HG02610 (cell line): ENCODE results near the gene MICALL2.

ENCODE experiments used
- ATAC-seq: cut with Tn5 transposase; IDR thresholded peaks from one replicate; pipeline ENCODE4 v1.9.1; 2021; ENCODE audit warnings: mild to moderate bottlenecking, moderate library complexity; ENCODE audit not compliant: unreplicated experiment

The MICALL2 gene

GRCh38 chr7:1458683-1459511 lies at the start of gene MICALL2:
MICALL2 (minus strand) TSS chr7:1459470; CDS start chr7:1459326, 144 bp downstream.
- ATAC-seq: peak; percentile 20

GRCh38 chr7:1508277-1508758 lies 49.0 kb upstream of the MICALL2 start:
- ATAC-seq: no peak

- ATAC-seq: no peak
Measured at GRCh38 chr7:1505731-1506550, 46.7 kb upstream of the MICALL2 start.

DNA sequence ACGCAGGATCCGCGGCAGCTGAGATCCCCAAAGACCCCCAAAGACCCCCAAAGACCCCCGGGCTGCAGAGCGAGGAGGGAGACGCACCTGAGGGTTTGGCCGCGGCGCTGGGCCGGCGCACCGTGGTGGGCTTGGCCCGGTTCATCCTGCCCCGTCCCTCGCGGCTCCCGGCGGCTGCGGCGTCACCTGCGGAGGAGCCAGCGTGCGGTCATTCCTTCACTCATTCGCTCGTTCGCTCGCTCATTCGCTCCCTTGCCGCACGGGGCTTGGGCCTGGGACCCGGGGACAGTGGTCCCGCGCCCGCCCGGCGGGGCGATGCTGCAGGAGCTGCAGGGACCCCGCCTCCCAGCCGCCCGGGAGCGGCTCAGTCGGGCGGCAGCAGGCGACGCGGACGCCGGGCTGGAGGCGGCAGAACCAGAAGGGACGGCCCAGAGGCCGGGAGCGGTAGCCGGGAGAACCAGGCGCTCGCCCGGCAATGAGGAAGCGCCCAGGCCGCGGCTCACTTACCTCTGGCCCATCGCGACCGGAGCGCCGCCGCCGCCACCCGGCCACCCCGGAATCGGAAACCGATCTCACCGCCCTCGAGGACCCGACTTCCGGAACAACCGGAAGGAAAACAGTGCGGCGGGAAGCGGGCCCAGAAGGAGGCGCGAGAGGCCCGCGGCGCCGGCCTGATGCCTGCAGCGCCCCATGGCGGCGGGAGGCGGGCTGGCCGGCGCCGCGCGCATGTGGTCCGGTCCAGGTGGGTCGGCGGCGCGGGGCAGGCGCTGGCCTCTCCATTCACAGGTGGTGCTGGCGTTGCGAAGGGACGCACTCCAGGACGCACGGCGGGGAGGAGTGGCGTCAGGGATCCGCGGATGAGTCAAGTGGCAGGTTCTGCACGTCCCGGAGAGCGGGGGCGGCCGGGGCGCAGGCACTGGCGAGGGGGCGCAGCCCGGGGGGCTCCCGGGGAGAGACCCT lies 44.8 kb upstream of the MICALL2 start, which contains the start of gene INTS1:
Gene INTS1 (minus strand): TSS at position 574 of the 960 bp plus-strand sequence. CDS start 429 bp downstream, at position 145.
- ATAC-seq: peak; percentile 71

DNA sequence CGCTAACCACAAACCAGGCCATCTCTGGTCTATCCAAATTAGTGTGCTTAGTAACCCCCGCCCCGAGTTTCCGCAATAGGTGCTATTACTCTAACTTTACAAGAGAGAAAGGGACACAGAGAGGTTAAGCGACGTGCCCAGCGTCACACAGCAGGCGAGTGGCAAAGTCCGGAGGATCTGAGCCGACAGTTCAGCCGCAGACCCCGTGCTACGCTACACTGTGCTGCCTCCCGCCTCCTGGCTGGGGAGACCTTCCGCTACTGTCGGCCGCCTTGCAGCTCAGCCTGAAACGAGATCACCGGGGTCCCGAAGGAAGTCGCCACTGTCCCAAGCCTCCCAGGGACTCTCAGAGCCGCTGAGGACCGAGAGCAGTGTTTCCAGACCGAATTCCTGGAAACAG lies 44.1 kb upstream of the MICALL2 start:
- no peak for ATAC-seq

- no peak for ATAC-seq
Measured at GRCh38 chr7:1502845-1503244, 43.6 kb upstream of the MICALL2 start.

DNA sequence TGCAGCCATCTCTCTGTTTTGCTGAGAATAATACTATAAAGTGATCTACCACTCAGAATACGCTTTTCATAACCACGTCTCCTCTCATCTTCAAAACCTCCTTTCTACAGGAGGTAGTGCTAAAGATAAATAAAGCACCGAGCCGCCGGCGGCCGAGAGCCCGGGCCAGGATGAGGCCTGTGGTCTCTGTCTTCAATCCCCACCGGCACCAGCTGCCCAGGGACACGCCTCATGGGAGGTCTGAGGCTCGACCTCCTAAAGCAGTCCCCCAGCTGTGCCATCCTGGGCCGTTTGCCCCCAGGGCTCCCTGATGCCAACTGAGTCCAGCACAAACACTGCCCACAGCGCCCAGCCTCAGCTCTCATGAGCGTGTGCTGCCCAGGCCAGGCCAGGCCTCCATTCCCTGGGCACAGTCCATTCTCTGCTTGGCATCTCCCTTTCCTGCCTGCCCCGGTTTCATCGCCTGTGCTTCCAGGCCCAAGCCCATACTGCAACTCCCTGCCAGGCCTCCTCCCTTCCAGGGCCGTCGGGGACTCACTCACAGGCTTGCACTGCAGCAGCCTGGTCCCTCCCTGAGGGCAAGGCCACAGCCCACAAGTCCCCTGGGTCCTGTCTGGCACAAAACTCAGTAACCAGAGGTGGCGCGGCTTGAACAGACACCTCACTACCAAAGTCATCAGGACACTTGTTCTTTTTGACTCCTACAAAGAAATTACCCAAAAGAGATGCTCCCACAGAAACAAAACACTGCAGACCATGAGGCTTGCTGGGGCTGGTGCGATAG lies 42.4 kb upstream of the MICALL2 start:
- ATAC-seq: no peak

DNA sequence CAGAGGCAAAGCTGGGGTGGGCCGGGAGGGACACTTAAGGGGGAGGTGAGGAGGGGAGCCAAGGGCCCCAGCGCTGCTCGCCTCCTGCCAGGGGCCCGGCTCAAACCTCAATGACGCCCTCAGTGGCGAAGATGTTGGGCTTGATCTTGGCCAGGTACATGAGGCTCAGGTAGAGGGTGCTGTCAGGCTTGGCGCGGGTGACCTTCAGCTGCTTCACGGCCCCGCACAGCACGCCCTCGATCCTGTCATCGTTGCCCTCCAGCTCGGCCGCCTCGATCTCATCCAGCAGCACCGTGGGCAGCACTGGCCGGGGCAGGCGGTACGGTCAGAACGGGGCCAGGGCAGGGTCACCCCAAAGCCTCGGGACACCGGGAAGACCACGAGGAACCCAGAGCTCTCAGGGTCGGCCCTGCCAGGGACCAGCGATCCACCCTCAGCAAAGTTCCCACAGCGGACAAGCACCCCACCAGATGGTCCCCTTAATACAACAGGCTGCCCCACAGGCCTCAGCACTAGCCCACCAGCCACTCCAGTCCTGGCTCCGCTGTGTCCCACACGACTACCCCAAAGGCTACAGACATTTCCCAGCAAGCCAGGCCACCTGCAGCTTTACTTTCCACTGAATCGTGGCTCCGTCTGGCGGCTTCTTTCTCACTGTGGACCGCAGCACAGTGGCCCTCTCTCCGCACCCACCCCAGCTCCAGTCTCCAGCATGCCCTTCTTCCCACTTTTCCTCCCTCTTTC lies 41.0 kb upstream of the MICALL2 start:
- ATAC-seq: no peak

DNA sequence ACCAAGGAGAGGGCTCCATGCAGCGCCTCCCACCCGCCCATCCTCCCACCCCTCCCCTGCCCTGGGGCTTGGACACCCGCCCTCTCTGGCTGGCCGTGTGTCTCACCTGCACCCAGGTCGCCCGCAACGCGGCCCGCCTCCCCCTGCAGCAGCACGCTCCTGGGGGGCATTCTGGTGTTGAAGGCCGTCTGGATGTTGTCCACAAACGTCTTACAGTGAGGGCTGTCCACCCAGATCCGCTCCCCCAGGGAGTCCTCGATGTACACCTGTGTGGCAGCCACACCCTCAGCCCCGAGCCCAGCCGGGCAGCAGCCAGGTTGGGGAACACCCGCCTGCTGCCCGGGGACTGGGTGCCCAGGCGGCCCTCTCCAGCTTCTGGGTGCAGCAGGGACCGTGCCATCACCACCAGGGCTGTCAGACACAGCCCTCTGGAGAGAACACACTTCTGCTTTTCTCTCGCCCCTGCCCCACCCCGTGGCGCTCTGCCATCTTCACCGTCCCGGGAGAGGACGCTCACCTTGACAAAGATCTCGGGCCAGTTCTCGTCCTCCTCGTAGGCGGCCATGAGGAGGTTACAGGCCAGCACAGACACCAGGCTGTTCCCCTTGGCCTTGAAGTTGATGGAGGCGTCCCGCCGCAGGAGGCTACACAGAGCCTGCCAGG lies 40.2 kb upstream of the MICALL2 start:
- ATAC-seq: no peak

DNA sequence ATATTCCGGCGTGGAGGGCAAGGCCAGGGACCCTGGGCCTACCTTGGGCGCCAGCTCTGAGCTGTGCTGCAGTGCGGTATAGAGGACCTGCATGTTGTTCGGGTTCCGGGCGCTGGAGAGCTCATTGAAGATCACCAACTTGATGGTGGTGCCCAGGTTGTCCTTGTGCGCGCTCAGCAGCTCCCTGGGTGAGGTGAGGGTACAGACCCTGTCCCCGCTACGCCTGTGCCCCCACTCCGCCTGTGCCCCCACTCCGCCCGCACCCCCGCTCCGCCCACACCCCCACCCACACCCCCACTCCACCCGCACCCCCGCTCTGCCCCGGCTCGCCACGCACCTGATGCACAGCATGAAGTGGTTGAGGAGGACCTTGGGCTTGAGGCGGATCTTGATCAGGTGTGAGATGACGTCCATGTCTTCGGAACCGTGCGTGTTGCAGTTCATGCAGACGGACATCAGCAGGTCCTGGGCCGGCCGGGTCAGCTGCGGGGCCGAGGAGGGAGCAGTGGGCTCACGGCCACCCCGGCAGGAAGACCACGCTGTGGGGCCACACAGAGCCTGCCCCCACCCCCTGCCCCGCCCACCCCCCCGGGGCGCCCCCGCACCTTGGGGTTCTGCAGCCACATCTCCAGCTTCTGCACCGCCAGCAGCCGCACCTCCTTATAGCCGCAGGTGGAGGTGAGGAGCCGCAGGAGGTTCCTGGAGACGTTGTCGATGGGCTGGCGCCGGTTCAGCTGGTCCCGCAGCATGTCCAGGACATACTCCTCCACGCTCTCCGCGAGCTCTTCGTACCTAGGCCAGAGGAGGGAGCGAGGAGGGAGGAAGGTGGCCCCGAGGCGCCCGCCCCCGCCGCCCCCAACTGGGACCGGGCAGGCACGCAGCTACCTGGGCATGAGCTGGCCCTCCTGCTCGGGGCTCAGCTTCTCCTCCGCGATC lies 39.4 kb upstream of the MICALL2 start:
- ATAC-seq: no peak

DNA sequence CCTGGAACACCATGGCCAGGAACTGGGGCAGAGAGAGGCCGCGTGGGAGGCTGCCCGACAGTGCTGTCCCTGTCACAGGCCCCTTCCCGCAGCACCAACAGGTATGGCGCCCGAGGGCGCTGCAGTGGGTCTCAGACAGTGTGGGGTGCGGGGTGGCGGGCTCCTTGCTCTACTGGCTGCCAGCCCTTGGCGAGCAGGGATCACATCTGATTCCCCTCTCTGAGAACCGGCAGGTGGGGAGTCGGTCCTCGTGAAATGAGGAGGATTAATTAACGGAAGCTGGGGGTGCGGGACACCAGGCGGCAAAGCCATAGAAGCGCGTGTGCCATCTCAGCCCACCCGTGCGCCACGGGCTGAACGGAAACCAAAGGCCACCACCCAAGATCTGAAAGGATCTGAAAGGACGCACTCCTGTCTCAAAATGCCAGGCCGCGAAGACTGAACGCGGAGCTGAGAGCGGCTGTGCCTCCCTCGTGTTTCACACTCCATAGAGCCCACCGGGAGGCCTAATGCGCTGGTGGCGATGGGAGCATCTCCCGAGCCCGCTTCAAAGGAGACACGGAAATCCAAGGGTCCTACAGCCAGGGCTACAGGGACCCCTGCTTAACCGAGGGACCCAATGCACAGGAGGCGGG lies 38.1 kb upstream of the MICALL2 start:
- no peak for ATAC-seq

DNA sequence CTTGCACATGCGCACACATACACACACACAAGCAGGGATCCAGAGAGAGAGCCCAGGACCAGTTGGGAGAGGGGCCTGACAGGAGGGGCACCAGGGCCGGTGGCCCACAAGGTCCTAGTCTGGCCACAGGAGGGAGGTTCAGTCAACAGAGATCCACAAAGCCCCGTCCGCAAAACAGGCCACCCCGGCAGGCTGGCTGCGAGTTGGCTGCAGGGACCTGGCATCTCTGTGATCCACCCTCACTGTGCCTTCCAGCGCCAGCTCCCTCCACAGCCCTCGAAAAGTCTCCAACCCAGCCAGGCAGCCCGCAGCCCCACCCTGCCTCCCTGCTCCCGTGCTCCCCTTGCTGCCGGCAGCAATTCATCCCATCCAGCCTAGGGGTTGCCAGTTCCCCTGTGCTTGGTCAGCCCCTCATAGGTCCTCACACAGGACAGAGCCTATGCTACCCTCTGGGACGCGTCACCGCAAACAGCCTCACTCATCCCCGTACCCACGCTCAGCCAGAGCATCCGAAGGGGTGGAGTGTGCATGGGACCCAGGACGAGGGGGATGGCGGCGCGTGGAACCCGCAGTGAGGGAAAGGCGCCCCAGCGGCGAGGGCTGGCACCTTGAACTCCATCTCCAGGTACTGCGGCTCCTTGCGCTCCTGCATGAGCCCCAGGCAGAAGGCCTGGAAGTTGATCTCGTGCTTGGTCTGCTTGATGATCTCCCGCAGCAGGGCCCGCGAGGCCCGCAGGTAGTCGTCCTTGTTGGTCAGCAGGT lies 37.4 kb upstream of the MICALL2 start:
- no peak for ATAC-seq

DNA sequence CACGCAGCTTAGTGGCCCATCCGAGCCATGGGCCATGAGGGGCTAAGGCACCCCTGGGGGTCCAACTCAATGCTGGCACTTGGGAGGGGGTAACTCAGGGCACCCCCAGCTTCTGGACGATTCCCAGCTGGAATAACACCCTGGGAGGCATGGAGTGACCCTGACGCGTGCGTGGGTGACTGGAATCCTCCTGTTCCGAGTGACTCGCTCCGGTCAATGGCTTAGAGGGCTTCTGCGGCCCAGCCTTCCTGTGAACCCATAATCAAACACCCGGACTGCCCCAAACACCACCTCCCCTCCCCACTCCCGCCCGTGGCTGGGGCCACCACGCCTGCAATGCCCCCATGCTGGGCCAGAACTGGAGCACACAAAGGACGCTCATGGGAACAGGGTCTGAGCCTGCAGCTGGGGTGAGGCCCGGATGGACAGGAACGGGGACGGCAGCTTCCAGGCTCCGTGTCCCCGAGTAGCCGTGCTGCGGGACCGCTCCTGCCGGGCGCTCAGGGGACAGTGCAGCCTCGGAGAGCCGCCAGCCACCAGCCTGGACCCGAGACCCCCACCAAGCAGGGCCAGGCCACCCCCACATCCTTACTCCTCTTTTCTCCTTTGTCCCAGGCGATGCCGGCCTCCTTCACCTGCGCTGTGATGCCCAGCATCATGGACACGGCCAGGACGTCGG lies 36.4 kb upstream of the MICALL2 start:
- no peak for ATAC-seq

- ATAC-seq: no peak
Measured at GRCh38 chr7:1494866-1495563, 35.7 kb upstream of the MICALL2 start.

DNA sequence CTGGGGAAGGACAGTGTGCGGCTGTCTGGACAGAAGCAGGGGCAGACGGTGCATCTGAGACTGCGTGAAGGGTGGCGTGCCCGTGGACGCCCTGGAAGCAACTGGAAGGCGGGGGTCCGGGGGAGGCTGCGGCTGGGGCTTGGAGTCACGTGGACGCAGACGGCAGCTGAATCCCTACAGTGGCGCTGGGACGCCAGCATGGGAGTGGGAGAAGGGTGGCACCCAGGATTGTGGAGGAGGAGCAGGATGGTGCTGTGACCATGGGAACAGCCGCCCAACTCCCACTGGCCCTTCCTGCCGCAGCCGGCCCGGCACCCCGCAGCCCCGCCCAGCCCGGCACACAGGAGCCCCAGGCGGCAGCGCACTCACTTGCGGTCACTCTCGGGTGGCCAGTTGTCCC lies 35.2 kb upstream of the MICALL2 start:
- ATAC-seq: no peak
